Neural cell (in vitro differentiated cells): ENCODE data around the gene ROR1. TPM values are rescaled to one million over a fixed set of nuclear protein-coding genes. Genes with fewer than 3 reads are reported as not detected.

Source experiments
- H2AFZ ChIP-seq: fragments of 200-600, 300-800 bp; sonication (generic), shearing (Covaris generic); 2 replicates; pipeline ENCODE4 v1.6.0; 2014; ENCODE audit warnings: low read depth, mild to moderate bottlenecking, antibody characterized with exemption, low read length, moderate library complexity
- H3F3A ChIP-seq: fragments of 200-600 bp; shearing (Covaris generic); 2 replicates; pipeline ENCODE4 v1.6.1; 2016; ENCODE audit warnings: mild to moderate bottlenecking, moderate library complexity, mixed read lengths, antibody characterized with exemption, low read length; ENCODE audit not compliant: insufficient read depth, poor library complexity, severe bottlenecking
- H3K27ac ChIP-seq: fragments of 200-600, 300-800 bp; sonication (generic), shearing (Covaris generic); 2 replicates; pipeline ENCODE4 v1.5.1; 2014; ENCODE audit warnings: mild to moderate bottlenecking, low read length, moderate library complexity
- H3K27me3 ChIP-seq: fragments of 300-800, 200-600 bp; sonication (generic), shearing (Covaris generic); 2 replicates; pipeline ENCODE4 v1.6.0; 2014; ENCODE audit warnings: mild to moderate bottlenecking, low read depth, low read length, moderate library complexity; ENCODE audit not compliant: insufficient read depth
- H3K36me3 ChIP-seq: fragments of 300-800, 200-600 bp; sonication (generic), shearing (Covaris generic); 2 replicates; pipeline ENCODE4 v1.5.1; 2014; ENCODE audit warnings: mild to moderate bottlenecking, antibody characterized with exemption, low read length, moderate library complexity; ENCODE audit not compliant: insufficient read depth
- H3K4me2 ChIP-seq: fragments of 300-800, 200-600 bp; sonication (generic), shearing (Covaris generic); 2 replicates; pipeline ENCODE4 v1.6.0; 2014; ENCODE audit warnings: mild to moderate bottlenecking, low read length
- H3K4me3 ChIP-seq: fragments of 300-800, 200-600 bp; sonication (generic), shearing (Covaris generic); 2 replicates; pipeline ENCODE4 v1.5.1; 2014; ENCODE audit warnings: mild to moderate bottlenecking, low read length, moderate library complexity
- H3K79me2 ChIP-seq: fragments of 200-600 bp; shearing (Covaris generic); replicated peaks from 2 replicates; pipeline ENCODE4 v1.6.0; 2014; ENCODE audit warnings: mild to moderate bottlenecking, low read length, moderate library complexity; ENCODE audit not compliant: insufficient read depth
- H3K9ac ChIP-seq: fragments of 300-800, 200-600 bp; sonication (generic), shearing (Covaris generic); 2 replicates; pipeline ENCODE4 v1.6.1; 2016; ENCODE audit warnings: mild to moderate bottlenecking, low read length, mixed read lengths
- H3K9me2 ChIP-seq: fragments of 200-600 bp; shearing (Covaris generic); 2 replicates; pipeline ENCODE4 v1.6.1; 2016; ENCODE audit warnings: mild to moderate bottlenecking, low read length, mixed read lengths; ENCODE audit not compliant: insufficient read depth
- H3K9me3 ChIP-seq: fragments of 200-600, 300-800 bp; sonication (generic), shearing (Covaris generic); 2 replicates; pipeline ENCODE4 v1.6.1; 2016; ENCODE audit warnings: mild to moderate bottlenecking, mixed run types, low read length, moderate library complexity, mixed read lengths
- H4K20me1 ChIP-seq: fragments of 200-600 bp; shearing (Covaris generic); 2 replicates; pipeline ENCODE4 v1.6.1; 2016; ENCODE audit warnings: mild to moderate bottlenecking, mixed run types; ENCODE audit not compliant: insufficient read depth
- EP300 ChIP-seq: fragments of 450-650 bp; conservative IDR thresholded peaks from 2 replicates; pipeline ENCODE4 v1.6.1; 2014; ENCODE audit warnings: antibody characterized with exemption, mild to moderate bottlenecking, moderate library complexity; ENCODE audit not compliant: poor library complexity, severe bottlenecking
- EZH2 ChIP-seq: fragments of 200-600, 300-800 bp; shearing (Covaris generic), sonication (generic); IDR thresholded peaks from 2 replicates; pipeline ENCODE4 v1.6.1; 2014; ENCODE audit warnings: antibody characterized with exemption, low read length, borderline replicate concordance, mild to moderate bottlenecking; ENCODE audit not compliant: insufficient read depth, poor library complexity, severe bottlenecking
- MXI1 ChIP-seq: fragments of 450-650 bp; conservative IDR thresholded peaks from 2 replicates; pipeline ENCODE4 v1.6.1; 2014; ENCODE audit warnings: antibody characterized with exemption, mild to moderate bottlenecking; ENCODE audit not compliant: poor library complexity, severe bottlenecking
- POLR2AphosphoS5 ChIP-seq: IDR thresholded peaks from 2 replicates; pipeline ENCODE4 v1.6.1; 2012
- RAD21 ChIP-seq: fragments of 450-650 bp; conservative IDR thresholded peaks from 2 replicates; pipeline ENCODE4 v1.6.1; 2014; ENCODE audit warnings: antibody characterized with exemption, mild to moderate bottlenecking, moderate library complexity
- SMC3 ChIP-seq: fragments of 450-650 bp; conservative IDR thresholded peaks from 2 replicates; pipeline ENCODE4 v1.6.1; 2014; ENCODE audit warnings: antibody characterized with exemption, mild to moderate bottlenecking, moderate library complexity; ENCODE audit not compliant: poor library complexity
- TAF1 ChIP-seq: IDR thresholded peaks from 2 replicates; pipeline ENCODE4 v1.6.1; 2012; ENCODE audit warnings: low read depth
- polyA plus RNA-seq: library from polyadenylated mRNA; depleted of rRNA; stranded (reverse); fragments of >200 nt; gene quantifications from 2 replicates; pipeline ENCODE4 v1.2.3, GENCODE V29; 2014
- TF ChIP-seq, protein P1 (sequence below): fragments of 450-650 bp; IDR thresholded peaks from 2 replicates; pipeline ENCODE4 v1.5.1; 2014; ENCODE audit warnings: antibody characterized with exemption, mild to moderate bottlenecking, moderate library complexity; ENCODE audit not compliant: poor library complexity, severe bottlenecking
- TF ChIP-seq, protein P2 (sequence below): IDR thresholded peaks from 2 replicates; pipeline ENCODE4 v1.6.1; 2012; ENCODE audit warnings: borderline replicate concordance

The ROR1 gene
- polyA plus RNA-seq, 1 donor from 2014 or later, result 0.27 TPM

DNA sequence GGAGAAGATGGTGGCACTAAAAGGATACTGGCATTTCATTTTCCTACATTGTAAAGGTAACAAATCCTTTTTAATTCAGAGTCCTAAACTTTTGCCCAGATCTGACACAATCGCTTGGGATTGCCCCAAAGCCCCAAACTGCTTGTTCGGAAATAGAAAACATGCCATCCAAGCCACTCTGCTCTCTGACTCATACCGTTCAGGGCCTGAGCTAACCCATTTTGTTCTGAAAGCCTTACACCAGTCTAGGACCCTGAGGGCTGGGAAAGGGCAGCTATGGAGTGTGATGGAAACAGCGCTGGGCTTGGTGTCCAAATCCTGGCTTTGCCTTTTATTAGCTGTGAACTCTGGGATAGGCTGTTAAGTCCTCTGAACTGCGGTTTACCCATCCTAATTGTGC, 270.2 kb downstream of the ROR1 start:
- Histone ChIP-seq H3K36me3 (no peaks in the 10 kb centered on the region), H3K4me2 (no peak overlapping the region)

DNA sequence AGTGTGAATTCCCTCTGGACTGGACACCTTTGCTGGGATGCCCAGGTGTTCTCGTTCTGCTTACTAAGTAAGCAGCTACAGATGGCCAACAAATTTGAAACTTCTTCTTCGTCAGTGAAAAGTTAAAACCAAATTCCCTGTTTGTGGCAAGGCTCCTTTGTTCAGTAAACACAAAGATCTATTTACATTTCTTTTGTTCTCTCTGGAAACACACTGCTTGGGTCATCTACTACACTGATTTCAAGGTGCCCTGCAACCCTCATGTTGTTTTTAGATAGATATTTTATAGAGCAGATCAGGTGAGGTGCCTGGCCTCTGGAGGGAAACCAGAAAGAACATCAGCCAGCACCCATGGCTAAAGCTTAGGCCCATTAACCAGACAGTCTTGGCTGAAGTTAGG, 272.4 kb downstream of the ROR1 start:
- Histone ChIP-seq H3K27me3 (no peaks in the 10 kb centered on the region), H3K4me2 (no peak overlapping the region), H3K4me3 (no peak overlapping the region), H2AFZ (no peak overlapping the region), H3K36me3 (no peaks in the 10 kb centered on the region), H3K9me2 (no peaks in the 10 kb centered on the region), H3K27ac (no peak overlapping the region), H3K9ac (no peak overlapping the region), H3K9me3 (no peaks in the 10 kb centered on the region), H4K20me1 (no peaks in the 10 kb centered on the region), H3K79me2 (no peaks in the 10 kb centered on the region), H3F3A (no peaks in the 10 kb centered on the region)
- TF ChIP-seq EZH2 (no peak), EP300 (no peak), SMC3 (no peak), MXI1 (no peak), POLR2AphosphoS5 (no peak), RAD21 (no peak), TAF1 (no peak)
- TF ChIP-seq, protein P1, sequence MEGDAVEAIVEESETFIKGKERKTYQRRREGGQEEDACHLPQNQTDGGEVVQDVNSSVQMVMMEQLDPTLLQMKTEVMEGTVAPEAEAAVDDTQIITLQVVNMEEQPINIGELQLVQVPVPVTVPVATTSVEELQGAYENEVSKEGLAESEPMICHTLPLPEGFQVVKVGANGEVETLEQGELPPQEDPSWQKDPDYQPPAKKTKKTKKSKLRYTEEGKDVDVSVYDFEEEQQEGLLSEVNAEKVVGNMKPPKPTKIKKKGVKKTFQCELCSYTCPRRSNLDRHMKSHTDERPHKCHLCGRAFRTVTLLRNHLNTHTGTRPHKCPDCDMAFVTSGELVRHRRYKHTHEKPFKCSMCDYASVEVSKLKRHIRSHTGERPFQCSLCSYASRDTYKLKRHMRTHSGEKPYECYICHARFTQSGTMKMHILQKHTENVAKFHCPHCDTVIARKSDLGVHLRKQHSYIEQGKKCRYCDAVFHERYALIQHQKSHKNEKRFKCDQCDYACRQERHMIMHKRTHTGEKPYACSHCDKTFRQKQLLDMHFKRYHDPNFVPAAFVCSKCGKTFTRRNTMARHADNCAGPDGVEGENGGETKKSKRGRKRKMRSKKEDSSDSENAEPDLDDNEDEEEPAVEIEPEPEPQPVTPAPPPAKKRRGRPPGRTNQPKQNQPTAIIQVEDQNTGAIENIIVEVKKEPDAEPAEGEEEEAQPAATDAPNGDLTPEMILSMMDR, result no peak
- TF ChIP-seq, protein P2, sequence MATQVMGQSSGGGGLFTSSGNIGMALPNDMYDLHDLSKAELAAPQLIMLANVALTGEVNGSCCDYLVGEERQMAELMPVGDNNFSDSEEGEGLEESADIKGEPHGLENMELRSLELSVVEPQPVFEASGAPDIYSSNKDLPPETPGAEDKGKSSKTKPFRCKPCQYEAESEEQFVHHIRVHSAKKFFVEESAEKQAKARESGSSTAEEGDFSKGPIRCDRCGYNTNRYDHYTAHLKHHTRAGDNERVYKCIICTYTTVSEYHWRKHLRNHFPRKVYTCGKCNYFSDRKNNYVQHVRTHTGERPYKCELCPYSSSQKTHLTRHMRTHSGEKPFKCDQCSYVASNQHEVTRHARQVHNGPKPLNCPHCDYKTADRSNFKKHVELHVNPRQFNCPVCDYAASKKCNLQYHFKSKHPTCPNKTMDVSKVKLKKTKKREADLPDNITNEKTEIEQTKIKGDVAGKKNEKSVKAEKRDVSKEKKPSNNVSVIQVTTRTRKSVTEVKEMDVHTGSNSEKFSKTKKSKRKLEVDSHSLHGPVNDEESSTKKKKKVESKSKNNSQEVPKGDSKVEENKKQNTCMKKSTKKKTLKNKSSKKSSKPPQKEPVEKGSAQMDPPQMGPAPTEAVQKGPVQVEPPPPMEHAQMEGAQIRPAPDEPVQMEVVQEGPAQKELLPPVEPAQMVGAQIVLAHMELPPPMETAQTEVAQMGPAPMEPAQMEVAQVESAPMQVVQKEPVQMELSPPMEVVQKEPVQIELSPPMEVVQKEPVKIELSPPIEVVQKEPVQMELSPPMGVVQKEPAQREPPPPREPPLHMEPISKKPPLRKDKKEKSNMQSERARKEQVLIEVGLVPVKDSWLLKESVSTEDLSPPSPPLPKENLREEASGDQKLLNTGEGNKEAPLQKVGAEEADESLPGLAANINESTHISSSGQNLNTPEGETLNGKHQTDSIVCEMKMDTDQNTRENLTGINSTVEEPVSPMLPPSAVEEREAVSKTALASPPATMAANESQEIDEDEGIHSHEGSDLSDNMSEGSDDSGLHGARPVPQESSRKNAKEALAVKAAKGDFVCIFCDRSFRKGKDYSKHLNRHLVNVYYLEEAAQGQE, result no peak

More for the DNA sequence above, 270.2 kb downstream of the ROR1 start:
- H3K27me3 ChIP-seq, result no peaks in the 10 kb centered on the region
- H2AFZ ChIP-seq, result no peak overlapping the region
- no peaks in the 10 kb centered on the region for H4K20me1 ChIP-seq
- no peaks in the 10 kb centered on the region for H3K9me2 ChIP-seq
- H3K79me2 ChIP-seq, result no peaks in the 10 kb centered on the region
- no peak overlapping the region for H3K27ac ChIP-seq
- no peak overlapping the region for H3K9ac ChIP-seq
- TF ChIP-seq, protein P1, result no peak
- TF ChIP-seq EZH2, result no peak
- no peak for TF ChIP-seq SMC3
- no peak for TF ChIP-seq RAD21
- no peak for TF ChIP-seq TAF1
- TF ChIP-seq POLR2AphosphoS5, result no peak
- no peak for TF ChIP-seq MXI1
- H3F3A ChIP-seq, result no peaks in the 10 kb centered on the region
- H3K4me3 ChIP-seq, result no peak overlapping the region
- H3K9me3 ChIP-seq, result no peaks in the 10 kb centered on the region
